Measurements from ENCODE around the gene RAB13.

RAB13 gene

DNA sequence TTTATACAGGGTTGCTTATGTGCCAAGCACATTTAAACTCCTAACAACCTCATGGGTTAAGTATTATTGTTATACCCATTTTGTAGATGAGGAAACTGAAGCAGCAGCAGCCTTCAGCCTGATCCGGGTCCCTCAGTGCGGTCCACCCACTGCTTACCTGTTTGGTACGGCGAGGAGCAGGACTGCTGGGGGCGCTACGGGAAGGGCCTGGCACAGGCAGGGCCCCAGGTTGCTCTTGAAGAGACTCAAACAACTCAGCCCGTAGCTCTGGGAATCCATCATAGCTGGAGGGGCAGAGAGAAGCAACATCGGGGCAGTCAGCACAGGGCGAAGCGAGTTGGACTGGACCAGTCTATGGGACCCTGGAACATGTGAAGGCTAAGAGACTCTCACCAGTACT lies 48.8 kb downstream of the RAB13 start:
- Mint-ChIP-seq H3K36me3 (ENCODE audit: low read depth) (peaks cover 53% of the 10 kb centered on the region), H3K27ac (no peak overlapping the region), H3K27me3 (ENCODE audit: low read depth) (no peaks in the 10 kb centered on the region), H3K4me1 (no peaks in the 10 kb centered on the region), H3K4me3 (no peak overlapping the region), H3K9me3 (no peaks in the 10 kb centered on the region)
- TF ChIP-seq, protein P1, sequence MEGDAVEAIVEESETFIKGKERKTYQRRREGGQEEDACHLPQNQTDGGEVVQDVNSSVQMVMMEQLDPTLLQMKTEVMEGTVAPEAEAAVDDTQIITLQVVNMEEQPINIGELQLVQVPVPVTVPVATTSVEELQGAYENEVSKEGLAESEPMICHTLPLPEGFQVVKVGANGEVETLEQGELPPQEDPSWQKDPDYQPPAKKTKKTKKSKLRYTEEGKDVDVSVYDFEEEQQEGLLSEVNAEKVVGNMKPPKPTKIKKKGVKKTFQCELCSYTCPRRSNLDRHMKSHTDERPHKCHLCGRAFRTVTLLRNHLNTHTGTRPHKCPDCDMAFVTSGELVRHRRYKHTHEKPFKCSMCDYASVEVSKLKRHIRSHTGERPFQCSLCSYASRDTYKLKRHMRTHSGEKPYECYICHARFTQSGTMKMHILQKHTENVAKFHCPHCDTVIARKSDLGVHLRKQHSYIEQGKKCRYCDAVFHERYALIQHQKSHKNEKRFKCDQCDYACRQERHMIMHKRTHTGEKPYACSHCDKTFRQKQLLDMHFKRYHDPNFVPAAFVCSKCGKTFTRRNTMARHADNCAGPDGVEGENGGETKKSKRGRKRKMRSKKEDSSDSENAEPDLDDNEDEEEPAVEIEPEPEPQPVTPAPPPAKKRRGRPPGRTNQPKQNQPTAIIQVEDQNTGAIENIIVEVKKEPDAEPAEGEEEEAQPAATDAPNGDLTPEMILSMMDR (IDR thresholded peaks at IDR 0.05; ENCODE audit: unreplicated experiment in 3 of 3) = no peak

DNA sequence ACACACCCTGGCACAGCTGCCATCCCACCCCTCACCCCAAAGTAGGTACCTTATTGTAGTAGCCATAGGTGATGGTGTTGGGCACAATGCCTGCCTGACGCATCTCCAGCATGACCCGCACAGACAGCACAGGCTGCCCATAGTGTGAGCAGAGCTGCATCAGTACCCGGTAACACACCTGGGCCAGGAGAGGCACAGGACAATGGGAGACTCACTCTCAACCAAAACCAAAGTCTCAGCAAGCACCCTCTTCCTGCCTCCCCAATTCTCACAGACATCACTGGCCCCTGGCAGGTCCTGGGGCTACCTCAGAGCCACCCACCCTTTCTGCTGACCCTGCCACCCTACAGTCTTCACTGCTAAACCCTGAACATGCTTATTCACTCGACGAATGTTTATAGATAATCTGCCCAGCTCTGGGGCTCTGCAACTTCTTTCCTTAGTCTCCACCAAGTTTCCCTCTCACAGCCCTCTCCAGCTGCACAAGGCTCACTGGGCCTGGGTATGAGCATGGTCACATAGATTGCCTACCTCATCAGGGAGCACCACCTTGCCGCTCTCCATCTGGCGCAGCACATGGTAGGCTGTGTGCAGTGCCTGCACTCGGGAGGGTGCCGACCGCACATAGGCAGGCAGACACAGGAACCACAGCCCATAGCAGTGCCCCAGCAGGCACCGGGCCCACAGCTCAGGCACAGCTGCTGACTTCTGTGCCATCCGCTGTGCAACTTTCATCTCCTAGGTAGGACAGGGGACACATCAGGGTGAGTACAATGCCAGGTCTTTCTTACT lies 49.9 kb downstream of the RAB13 start:
- TF ChIP-seq, protein P1 (IDR thresholded peaks at IDR 0.05; ENCODE audit: unreplicated experiment in 3 of 3) = no peak
- H3K4me3 Mint-ChIP-seq = no peak overlapping the region
- peaks cover 53% of the 10 kb centered on the region for H3K36me3 Mint-ChIP-seq (ENCODE audit: low read depth)
- no peaks in the 10 kb centered on the region for H3K4me1 Mint-ChIP-seq
- no peaks in the 10 kb centered on the region for H3K27me3 Mint-ChIP-seq (ENCODE audit: low read depth)
- no peaks in the 10 kb centered on the region for H3K9me3 Mint-ChIP-seq
- no peak overlapping the region for H3K27ac Mint-ChIP-seq

DNA sequence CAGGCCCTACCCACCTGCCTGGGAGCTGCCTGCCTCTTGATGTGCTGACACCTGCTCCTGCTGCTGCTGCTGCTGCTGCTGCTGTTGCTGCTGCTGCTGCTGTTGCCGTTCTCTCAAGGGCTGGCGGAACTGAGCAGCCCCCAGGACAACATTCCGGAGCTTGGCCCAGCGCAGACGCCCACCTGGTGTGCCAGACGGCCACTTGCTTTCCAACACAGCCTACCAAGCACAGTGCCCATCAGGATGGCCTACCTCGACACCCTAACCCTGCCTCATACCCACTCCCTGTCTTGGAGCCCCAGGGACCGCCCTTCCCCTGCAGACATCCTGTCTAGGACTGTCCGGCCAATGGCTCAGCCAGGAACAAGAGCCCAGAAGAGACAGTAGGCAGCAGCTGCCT lies 51.4 kb downstream of the RAB13 start:
- H3K4me3 Mint-ChIP-seq = no peak overlapping the region
- TF ChIP-seq, protein P1 (IDR thresholded peaks at IDR 0.05; ENCODE audit: unreplicated experiment in 3 of 3) = no peak
- peaks cover 52% of the 10 kb centered on the region for H3K36me3 Mint-ChIP-seq (ENCODE audit: low read depth)
- H3K4me1 Mint-ChIP-seq = no peaks in the 10 kb centered on the region
- no peaks in the 10 kb centered on the region for H3K27me3 Mint-ChIP-seq (ENCODE audit: low read depth)
- no peak overlapping the region for H3K27ac Mint-ChIP-seq
- H3K9me3 Mint-ChIP-seq = no peaks in the 10 kb centered on the region

DNA sequence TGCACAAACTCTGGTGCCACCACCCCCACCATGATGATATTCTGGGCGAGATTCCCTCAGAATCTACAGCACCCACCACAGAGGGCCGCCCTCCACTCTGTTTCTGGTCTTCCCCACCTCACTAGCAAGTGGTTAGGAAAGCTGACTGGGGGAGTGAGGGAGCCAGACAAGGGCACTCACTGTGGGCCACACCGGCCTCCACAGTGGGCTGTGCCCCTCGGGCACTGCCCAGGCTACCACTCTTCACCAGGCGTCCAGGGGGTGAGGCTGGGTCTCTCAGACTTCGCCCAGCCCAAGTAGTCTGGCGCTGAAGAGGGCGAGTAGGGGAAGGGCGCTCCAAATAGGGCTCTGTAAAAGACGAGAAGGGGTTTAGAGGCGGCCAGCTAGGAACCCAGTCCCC lies 52.2 kb downstream of the RAB13 start:
- H3K27ac Mint-ChIP-seq = no peak overlapping the region
- H3K36me3 Mint-ChIP-seq (ENCODE audit: low read depth) = peaks cover 45% of the 10 kb centered on the region
- no peaks in the 10 kb centered on the region for H3K27me3 Mint-ChIP-seq (ENCODE audit: low read depth)
- no peaks in the 10 kb centered on the region for H3K4me1 Mint-ChIP-seq
- TF ChIP-seq, protein P1 (IDR thresholded peaks at IDR 0.05; ENCODE audit: unreplicated experiment in 3 of 3) = no peak
- no peaks in the 10 kb centered on the region for H3K9me3 Mint-ChIP-seq
- H3K4me3 Mint-ChIP-seq = no peak overlapping the region

DNA sequence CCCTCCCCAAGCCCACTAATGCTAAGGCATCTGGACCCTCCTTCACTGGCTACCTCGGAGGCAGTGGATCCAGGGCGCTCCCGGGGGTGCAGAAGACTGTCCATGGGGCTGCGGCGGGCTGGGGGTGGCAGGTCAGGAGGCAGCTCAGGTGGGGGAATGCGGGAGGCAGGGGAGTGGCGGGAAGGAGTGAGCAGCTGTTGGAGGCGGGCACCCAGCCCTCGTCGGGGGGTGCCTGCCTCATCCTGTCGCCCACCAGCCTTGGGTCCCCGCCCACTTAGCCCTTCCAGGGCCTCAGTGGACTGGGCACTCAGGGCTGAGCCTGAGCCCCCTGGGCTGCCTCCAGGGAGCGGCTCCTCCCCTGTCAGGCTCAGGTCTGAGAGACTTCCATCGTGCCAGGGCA lies 52.7 kb downstream of the RAB13 start:
- H3K4me1 Mint-ChIP-seq = no peaks in the 10 kb centered on the region
- TF ChIP-seq, protein P1 (IDR thresholded peaks at IDR 0.05; ENCODE audit: unreplicated experiment in 3 of 3) = no peak
- H3K36me3 Mint-ChIP-seq (ENCODE audit: low read depth) = peaks cover 41% of the 10 kb centered on the region
- no peaks in the 10 kb centered on the region for H3K27me3 Mint-ChIP-seq (ENCODE audit: low read depth)
- H3K9me3 Mint-ChIP-seq = no peaks in the 10 kb centered on the region
- H3K27ac Mint-ChIP-seq = no peak overlapping the region
- H3K4me3 Mint-ChIP-seq = no peak overlapping the region

All from nephron (organoid).